Adrenal gland (tissue), 12 donors: ENCODE results near the gene BAAT. TPM values are rescaled to one million over a fixed set of nuclear protein-coding genes. Genes with fewer than 3 reads are reported as not detected.
A peak's percentile ranks its signal among the peaks of the same experiment; 100 is the strongest.

Experiments
- DNase-seq, 7 donors: peaks; one replicate each; pipeline ENCODE4 v3.0.0-alpha.2; 2019 to 2020
- H3K27ac ChIP-seq, 5 donors: fragments of 200-600 bp; sonication (generic) in 4 of 5; 1 replicate in 3 of 5; 2 replicates in 2 of 5; pipeline versions ENCODE4 v1.5.1 to v1.8.0; 2016 to 2020; ENCODE audit warnings: mild to moderate bottlenecking in 1 of 5
- H3K27me3 ChIP-seq: fragments of 200-600 bp; 2 replicates; pipeline ENCODE4 v1.8.0; 2021
- H3K36me3 ChIP-seq, 2 donors: fragments of 200-600 bp; replicated peaks in 1 of 2; 1 replicate in 1 of 2; 2 replicates in 1 of 2; pipeline versions ENCODE4 v1.5.1 to v1.8.0; 2018 to 2022
- H3K4me1 ChIP-seq, 2 donors: fragments of 200-600 bp; replicated peaks in 1 of 2; 1 replicate in 1 of 2; 2 replicates in 1 of 2; pipeline versions ENCODE4 v1.5.1 to v1.8.0; 2018 to 2021
- H3K4me3 ChIP-seq, 4 donors: fragments of 200-600 bp; sonication (generic) in 3 of 4; one replicate each; pipeline ENCODE4 v1.5.1; 2016 to 2018
- H3K9me3 ChIP-seq, 3 donors: fragments of 200-600 bp; sonication (generic) in 1 of 3; replicated peaks in 1 of 3; 1 replicate in 2 of 3; 2 replicates in 1 of 3; pipeline versions ENCODE4 v1.5.1 to v1.8.0; 2016 to 2021
- POLR2A ChIP-seq, 2 donors: fragments of 450-650 bp; IDR thresholded peaks; one replicate each; pipeline ENCODE4 v1.6.1; 2017; ENCODE audit warnings: antibody characterized with exemption in 2 of 2, mild to moderate bottlenecking in 2 of 2, moderate library complexity in 1 of 2
- WGBS, 4 donors: extraction: QIAGEN DNeasy Blood & Tissue Kit in 2 of 4; methylation state at CpG; one replicate each; pipeline versions ENCODE4 v1.1.5 to v1.1.7; 2013 to 2017; 5-methylcytosine and 5-hydroxymethylcytosine counted together
- intact Hi-C, 2 donors: fragments of 100-400 bp; cut with DNase I; formaldehyde crosslinking; loops; one replicate each; pipeline versions ENCODE4 v1.14.1 to v1.15.0; 2022 to 2023
- polyA plus RNA-seq, 3 donors: library from polyadenylated mRNA; stranded (reverse); fragments of 200-250 nt in 2 of 3; fragments of 350-450 nt in 1 of 3; fragmentation: Illumina TruSeq in 1 of 3; extraction: RNeasy Lipid Tissue Mini Kit (QIAGEN cat#74804) in 1 of 3; gene quantifications; one replicate each; pipeline ENCODE4 v1.2.3, GENCODE V29; 2013 to 2014
- total RNA-seq, 9 donors: library from RNA; depleted of rRNA in 4 of 9; stranded (reverse); fragments of >200 nt in 4 of 9; fragments of 120-200 nt in 1 of 9; fragmentation: NEBNext Ultra II Directional in 1 of 9; extraction: Animal tissue kit (Norgen Biotek cat#: 25700) in 1 of 9; gene quantifications; one replicate each; pipeline versions ENCODE4 v1.1.0 to v1.2.4, GENCODE V29; 2013 to 2023
- TF ChIP-seq, protein P1 (sequence below), 6 experiments: fragments of 450-650 bp in 4 of 6; fragments of 200-600 bp in 2 of 6; sonication (generic) in 1 of 6; IDR thresholded peaks; 1 replicate in 5 of 6; 2 replicates in 1 of 6; pipeline versions ENCODE4 v1.5.1 to v1.8.0; 2016 to 2021; ENCODE audit warnings: antibody characterized with exemption in 6 of 6, mild to moderate bottlenecking in 2 of 6, moderate library complexity in 1 of 6
- donor health status: healthy with polysubstance abuse.
- donor health status: Bipolar disorder and iron deficiency.
- donor health status: DM: yes; HTN: yes; CAD: no.
- donor health status: DM: no; HTN: no; CAD: no.
- donor health status: DM: no; HTN: no; CAD: no.
- donor health status: DM: yes; HTN: yes; CAD: no.

Gene BAAT
- total and polyA plus RNA-seq, 12 donors: 0.07 to 0.55 (median 0.16) TPM; not detected in 5

- no peak overlapping the region for H3K27ac ChIP-seq
- peaks cover 0 to 5% (median 0%) of the 10 kb centered on the region in 3 donors for H3K9me3 ChIP-seq
- no peak for DNase-seq
- peaks cover 0 to 24% of the 10 kb centered on the region in 2 donors for H3K36me3 ChIP-seq
- WGBS, 4 donors: 87 to 93% (median 89%) methylated on average over 2 of the region's 2 CpGs
- TF ChIP-seq, protein P1, sequence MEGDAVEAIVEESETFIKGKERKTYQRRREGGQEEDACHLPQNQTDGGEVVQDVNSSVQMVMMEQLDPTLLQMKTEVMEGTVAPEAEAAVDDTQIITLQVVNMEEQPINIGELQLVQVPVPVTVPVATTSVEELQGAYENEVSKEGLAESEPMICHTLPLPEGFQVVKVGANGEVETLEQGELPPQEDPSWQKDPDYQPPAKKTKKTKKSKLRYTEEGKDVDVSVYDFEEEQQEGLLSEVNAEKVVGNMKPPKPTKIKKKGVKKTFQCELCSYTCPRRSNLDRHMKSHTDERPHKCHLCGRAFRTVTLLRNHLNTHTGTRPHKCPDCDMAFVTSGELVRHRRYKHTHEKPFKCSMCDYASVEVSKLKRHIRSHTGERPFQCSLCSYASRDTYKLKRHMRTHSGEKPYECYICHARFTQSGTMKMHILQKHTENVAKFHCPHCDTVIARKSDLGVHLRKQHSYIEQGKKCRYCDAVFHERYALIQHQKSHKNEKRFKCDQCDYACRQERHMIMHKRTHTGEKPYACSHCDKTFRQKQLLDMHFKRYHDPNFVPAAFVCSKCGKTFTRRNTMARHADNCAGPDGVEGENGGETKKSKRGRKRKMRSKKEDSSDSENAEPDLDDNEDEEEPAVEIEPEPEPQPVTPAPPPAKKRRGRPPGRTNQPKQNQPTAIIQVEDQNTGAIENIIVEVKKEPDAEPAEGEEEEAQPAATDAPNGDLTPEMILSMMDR (IDR thresholded peaks at IDR 0.05): peak in 1 of 6 experiments; percentile 2
- no peak for TF ChIP-seq POLR2A (IDR thresholded peaks at IDR 0.05)
- H3K4me1 ChIP-seq: no peaks in the 10 kb centered on the region
- no peak overlapping the region for H3K4me3 ChIP-seq
- intact Hi-C loops: no loop called here
- no peaks in the 10 kb centered on the region for H3K27me3 ChIP-seq
Observed at GRCh38 chr9:101388507-101388993, 3.7 kb upstream of the BAAT start.

DNA sequence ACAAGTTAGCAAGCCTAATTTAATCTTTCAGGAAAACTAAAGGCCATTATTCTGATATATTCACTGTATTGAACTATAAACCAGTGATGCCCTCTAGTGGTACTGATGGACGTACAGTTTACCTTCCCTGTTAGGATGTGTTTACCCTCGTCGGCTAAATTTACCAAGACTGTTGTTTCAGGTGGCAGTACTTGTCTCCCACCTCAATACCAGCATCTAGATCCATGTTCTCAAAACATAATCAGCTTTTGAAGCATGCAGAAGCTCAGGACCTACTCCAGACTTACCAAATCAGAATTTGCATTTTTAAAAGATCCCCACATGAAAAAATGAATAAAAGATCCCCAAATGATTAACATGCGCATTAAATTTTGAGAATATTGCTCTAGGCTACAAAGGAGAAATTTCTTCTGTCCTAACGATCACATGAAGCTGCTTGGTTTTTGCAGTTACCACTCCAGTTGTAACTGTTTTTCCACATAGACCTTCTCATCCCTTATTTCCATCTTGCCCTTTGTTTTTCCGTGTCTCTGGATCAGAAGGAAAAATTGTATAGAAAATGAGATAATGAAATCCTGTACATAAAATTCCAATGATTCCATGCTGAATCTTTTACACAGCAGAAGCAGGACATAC is 3.2 kb upstream of the BAAT start:
- intact Hi-C loops: no loop called here
- 52 to 61% (median 52%) methylated on average over 6 of the region's 6 CpGs for WGBS, 4 donors
- peaks cover 0 to 24% of the 10 kb centered on the region in 2 donors for H3K36me3 ChIP-seq
- H3K4me1 ChIP-seq: no peaks in the 10 kb centered on the region
- H3K27ac ChIP-seq: no peak overlapping the region
- H3K27me3 ChIP-seq: no peaks in the 10 kb centered on the region
- H3K4me3 ChIP-seq: no peak overlapping the region
- DNase-seq: peak in 2 of 7 donors; percentile 22 to 23
- H3K9me3 ChIP-seq: peaks cover 0 to 5% (median 0%) of the 10 kb centered on the region in 3 donors
- TF ChIP-seq POLR2A (IDR thresholded peaks at IDR 0.05): no peak
- TF ChIP-seq, protein P1 (IDR thresholded peaks at IDR 0.05): peak; percentile 39 to 58 (median 46)

DNA sequence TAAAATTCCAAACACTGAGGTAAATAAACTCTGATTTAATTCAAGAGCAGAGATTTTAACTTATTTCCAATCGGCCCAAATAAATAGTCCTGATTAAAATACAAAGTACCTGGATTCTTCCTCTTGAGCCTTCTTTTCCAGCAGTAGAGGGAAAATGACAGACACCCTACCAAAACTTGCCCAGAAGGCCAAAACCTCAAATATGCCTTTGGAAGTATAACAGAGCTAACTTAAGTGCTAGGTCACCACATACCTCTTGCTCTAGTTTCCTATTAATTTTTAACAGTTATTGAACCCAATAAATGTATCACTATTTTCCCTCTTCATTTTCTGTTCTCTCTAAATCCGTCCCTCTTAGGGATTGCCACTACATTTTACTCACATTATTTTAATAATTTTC is 1.4 kb downstream of the BAAT start:
- DNase-seq: no peak
- intact Hi-C loops: no loop called here
- H3K4me3 ChIP-seq: no peak overlapping the region
- H3K27ac ChIP-seq: no peak overlapping the region
- H3K27me3 ChIP-seq: no peaks in the 10 kb centered on the region
- no peak for TF ChIP-seq POLR2A (IDR thresholded peaks at IDR 0.05)
- TF ChIP-seq, protein P1 (IDR thresholded peaks at IDR 0.05): no peak
- WGBS, 4 donors: 84 to 93% (median 91%) methylated on average over 2 of the region's 2 CpGs
- peaks cover 0 to 3% of the 10 kb centered on the region in 2 donors for H3K36me3 ChIP-seq
- peaks cover 0 to 5% (median 0%) of the 10 kb centered on the region in 3 donors for H3K9me3 ChIP-seq
- H3K4me1 ChIP-seq: no peaks in the 10 kb centered on the region

- no peaks in the 10 kb centered on the region for H3K27me3 ChIP-seq
- 86 to 93% (median 91%) methylated on average over 2 of the region's 2 CpGs for WGBS, 4 donors
- no peak overlapping the region for H3K27ac ChIP-seq
- H3K9me3 ChIP-seq: peaks cover 0 to 5% (median 0%) of the 10 kb centered on the region in 3 donors
- H3K4me1 ChIP-seq: no peaks in the 10 kb centered on the region
- intact Hi-C loops: no loop called here
- no peak overlapping the region for H3K4me3 ChIP-seq
- no peaks in the 10 kb centered on the region for H3K36me3 ChIP-seq
- no peak for TF ChIP-seq POLR2A (IDR thresholded peaks at IDR 0.05)
- TF ChIP-seq, protein P1 (IDR thresholded peaks at IDR 0.05): no peak
- no peak for DNase-seq
Observed at GRCh38 chr9:101381833-101382342, 2.9 kb downstream of the BAAT start.
